Left ventricle myocardium inferior (tissue), 1 donor: ENCODE measurements around the gene KCNS3. TPM values are rescaled to one million over a fixed set of nuclear protein-coding genes. Genes with fewer than 3 reads are reported as not detected.

ENCODE experiments used
- DNase-seq: peaks from one replicate; pipeline ENCODE4 v3.0.0-alpha.2; 2020
- H3K27ac ChIP-seq: fragments of 200-600 bp; replicated peaks from 2 replicates; pipeline ENCODE4 v1.8.0; 2021
- H3K27me3 ChIP-seq: fragments of 200-600 bp; 2 replicates; pipeline ENCODE4 v1.8.0; 2021; ENCODE audit warnings: low read depth
- H3K36me3 ChIP-seq: fragments of 200-600 bp; 2 replicates; pipeline ENCODE4 v1.8.0; 2021
- H3K4me1 ChIP-seq: fragments of 200-600 bp; 2 replicates; pipeline ENCODE4 v1.8.0; 2021
- H3K4me3 ChIP-seq: fragments of 200-600 bp; 2 replicates; pipeline ENCODE4 v1.8.0; 2021; ENCODE audit warnings: mild to moderate bottlenecking, moderate library complexity
- H3K9me3 ChIP-seq: fragments of 200-600 bp; replicated peaks from 2 replicates; pipeline ENCODE4 v1.8.0; 2021
- CTCF ChIP-seq: fragments of 200-600 bp; IDR thresholded peaks from 2 replicates; pipeline ENCODE4 v1.8.0; 2021; ENCODE audit warnings: antibody characterized with exemption, mild to moderate bottlenecking, borderline replicate concordance
- intact Hi-C: fragments of 100-400 bp; cut with micrococcal nuclease; formaldehyde crosslinking; loops from one replicate; pipeline ENCODE4 v1.11.0; 2022
- total RNA-seq: library from RNA; stranded (reverse); fragmentation: NEBNext Ultra II Directional; extraction: Animal tissue kit (Norgen Biotek cat#: 25700); gene quantifications from one replicate; pipeline ENCODE4 v1.2.1, GENCODE V29; 2021
- donor health status: DM: no; HTN: yes; CAD: no; lungs with severe emphysema.

The KCNS3 gene
- total RNA-seq, 1 donor from 2014 or later, result 4.0 TPM

GRCh38 chr2:17930773-17931172, 52.3 kb downstream of the KCNS3 start:
- Histone ChIP-seq H3K36me3 (peaks cover 9% of the 10 kb centered on the region), H3K9me3 (no peaks in the 10 kb centered on the region), H3K27ac (no peak overlapping the region), H3K4me1 (peaks cover 6% of the 10 kb centered on the region), H3K4me3 (no peak overlapping the region), H3K27me3 (no peaks in the 10 kb centered on the region)
- no peak for DNase-seq
- TF ChIP-seq CTCF, result no peak
- intact Hi-C loops, result no loop called here

GRCh38 chr2:17933256-17933655, 54.8 kb downstream of the KCNS3 start:
- DNase-seq, result no peak
- Histone ChIP-seq H3K36me3 (peaks cover 9% of the 10 kb centered on the region), H3K27ac (no peak overlapping the region), H3K4me3 (no peak overlapping the region), H3K9me3 (peaks cover 7% of the 10 kb centered on the region), H3K27me3 (no peaks in the 10 kb centered on the region), H3K4me1 (peaks cover 6% of the 10 kb centered on the region)
- intact Hi-C loops, result no loop called here
- no peak for TF ChIP-seq CTCF

- H3K4me3 ChIP-seq, result no peak overlapping the region
- peaks cover 6% of the 10 kb centered on the region for H3K4me1 ChIP-seq
- no peak for DNase-seq
- H3K9me3 ChIP-seq, result peaks cover 15% of the 10 kb centered on the region
- H3K36me3 ChIP-seq, result peaks cover 9% of the 10 kb centered on the region
- no peak overlapping the region for H3K27ac ChIP-seq
- no peaks in the 10 kb centered on the region for H3K27me3 ChIP-seq
- intact Hi-C loops, result no loop called here
- TF ChIP-seq CTCF, result no peak
Observed at GRCh38 chr2:17934721-17935120, 56.3 kb downstream of the KCNS3 start.

GRCh38 chr2:17935242-17935885, 56.9 kb downstream of the KCNS3 start:
- H3K4me1 ChIP-seq, result peaks cover 6% of the 10 kb centered on the region
- H3K9me3 ChIP-seq, result peaks cover 15% of the 10 kb centered on the region
- intact Hi-C loops, result no loop called here
- no peak for TF ChIP-seq CTCF
- H3K27ac ChIP-seq, result no peak overlapping the region
- no peaks in the 10 kb centered on the region for H3K27me3 ChIP-seq
- peaks cover 9% of the 10 kb centered on the region for H3K36me3 ChIP-seq
- H3K4me3 ChIP-seq, result no peak overlapping the region
- DNase-seq, result no peak

- TF ChIP-seq CTCF, result no peak
- Histone ChIP-seq H3K27ac (no peak overlapping the region), H3K4me1 (peaks cover 6% of the 10 kb centered on the region), H3K27me3 (no peaks in the 10 kb centered on the region), H3K4me3 (no peak overlapping the region), H3K36me3 (peaks cover 5% of the 10 kb centered on the region), H3K9me3 (peaks cover 15% of the 10 kb centered on the region)
- intact Hi-C loops, result no loop called here
- no peak for DNase-seq
Observed at GRCh38 chr2:17936599-17936998, 58.1 kb downstream of the KCNS3 start.
